IPS-NIHi7 (cell line): ENCODE measurements around the gene FRAS1.

ENCODE experiments used
- DNase-seq: peaks from one replicate; pipeline ENCODE4 v3.0.0; 2012; ENCODE audit warnings: mixed read lengths; ENCODE audit errors: extremely low spot score

Gene FRAS1

DNA sequence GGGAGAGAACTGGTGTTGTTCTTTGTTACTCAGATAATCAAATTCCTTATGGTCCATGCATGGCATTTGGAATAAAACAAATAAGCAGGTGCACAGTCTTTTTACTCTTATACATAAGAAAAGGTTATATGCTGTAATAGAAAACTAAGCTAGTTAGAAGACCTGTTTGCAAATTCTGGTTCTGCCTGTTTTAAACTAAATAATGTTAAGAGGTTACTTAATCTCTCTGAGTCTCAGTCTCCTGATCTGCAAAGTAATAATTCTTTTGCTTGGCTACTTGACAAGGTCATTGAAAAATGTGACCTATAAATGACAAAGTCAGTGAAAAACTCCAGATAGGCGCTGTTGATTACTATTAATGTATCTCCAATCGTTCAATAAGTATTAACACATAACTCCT lies 451.9 kb downstream of the FRAS1 start:
- no peak for DNase-seq

DNA sequence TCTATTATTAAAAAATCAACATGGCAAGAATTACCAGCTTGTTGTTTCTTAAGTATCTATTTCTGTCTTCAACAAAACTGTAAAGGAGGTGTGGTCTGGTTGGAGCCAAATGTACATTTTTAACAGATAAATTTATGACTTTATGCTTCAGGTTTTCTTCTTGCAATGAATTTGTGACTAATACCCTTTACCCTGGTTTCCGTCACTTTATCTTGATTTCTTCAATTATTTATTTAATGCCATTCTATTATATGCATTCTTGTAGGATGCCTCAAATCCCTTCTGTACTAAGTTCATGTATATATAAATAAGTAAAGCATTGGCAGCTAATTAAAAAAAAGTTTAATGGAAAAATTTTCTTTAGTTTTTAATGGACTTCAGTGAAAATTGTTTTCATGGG lies 453.0 kb downstream of the FRAS1 start:
- DNase-seq: no peak

DNA sequence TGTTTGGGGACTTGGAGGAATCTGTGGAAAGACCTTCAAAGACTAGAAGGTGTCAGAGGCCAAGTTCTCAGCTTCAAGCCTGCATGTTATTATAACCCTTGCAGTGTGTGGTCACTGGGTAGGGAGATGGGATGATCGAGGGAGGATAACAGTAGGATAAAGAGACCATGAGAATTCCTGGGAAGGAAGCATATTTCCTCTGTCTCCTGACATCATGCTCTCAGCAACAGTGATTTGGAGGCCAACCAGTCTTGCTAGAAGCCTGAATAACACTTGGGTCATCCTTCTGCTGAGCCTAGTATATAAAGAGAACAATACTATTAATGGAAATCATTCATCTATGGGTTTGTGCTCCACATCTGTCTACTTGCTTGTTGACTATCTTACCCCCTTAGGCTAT lies 453.6 kb downstream of the FRAS1 start:
- DNase-seq: no peak

DNA sequence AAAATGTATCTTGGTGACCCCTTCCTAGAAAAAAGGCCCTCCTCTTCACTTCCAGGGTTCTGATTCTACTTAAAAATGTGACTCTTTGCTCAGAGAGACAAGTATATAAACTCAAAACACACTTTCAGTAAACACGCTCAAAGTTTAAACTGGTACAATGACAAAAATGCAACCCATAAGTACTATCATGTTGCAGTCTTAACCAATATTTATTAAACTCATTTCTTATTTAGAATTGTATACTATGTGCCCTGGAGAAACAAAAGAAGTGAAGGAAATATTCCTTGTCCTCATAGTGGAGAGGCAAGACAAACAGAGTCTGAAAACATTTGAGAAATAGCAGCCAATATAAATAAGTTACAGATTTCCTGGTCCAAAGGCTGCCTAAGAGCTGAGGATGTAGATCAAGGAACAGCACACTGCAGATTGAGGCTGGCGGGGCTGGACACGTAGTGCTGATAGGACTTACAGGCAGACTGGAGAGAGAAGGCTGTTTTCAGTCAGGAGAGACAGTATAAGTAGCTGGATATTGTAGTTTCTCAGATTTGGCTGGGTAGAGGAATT lies 455.3 kb downstream of the FRAS1 start:
- no peak for DNase-seq

DNA sequence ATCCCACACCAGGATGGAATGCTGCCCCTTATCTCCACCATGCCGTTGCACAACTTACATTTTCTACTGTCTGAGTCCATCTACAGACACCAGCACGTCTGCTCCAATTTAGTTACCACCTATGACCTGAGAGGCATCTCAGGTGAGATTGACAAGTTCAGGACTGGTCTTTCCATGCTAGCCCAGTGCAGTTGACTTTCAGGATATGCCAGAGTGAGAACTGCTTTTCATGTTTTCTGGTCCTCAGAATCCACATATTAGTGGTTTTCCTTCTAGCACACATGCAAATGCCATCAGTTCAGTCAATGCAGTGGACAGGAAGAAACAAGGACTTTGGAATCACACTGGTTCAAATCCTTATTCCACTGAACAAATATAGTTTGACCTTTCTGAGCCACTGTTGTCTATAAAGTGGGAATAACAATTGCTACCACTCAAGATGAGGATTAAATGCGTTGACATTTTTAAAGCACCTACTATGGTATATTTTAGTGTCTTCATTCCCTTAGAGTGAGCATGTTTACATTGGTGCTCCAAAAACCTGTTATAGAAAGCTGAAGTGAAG lies 456.4 kb downstream of the FRAS1 start:
- DNase-seq: no peak

DNA sequence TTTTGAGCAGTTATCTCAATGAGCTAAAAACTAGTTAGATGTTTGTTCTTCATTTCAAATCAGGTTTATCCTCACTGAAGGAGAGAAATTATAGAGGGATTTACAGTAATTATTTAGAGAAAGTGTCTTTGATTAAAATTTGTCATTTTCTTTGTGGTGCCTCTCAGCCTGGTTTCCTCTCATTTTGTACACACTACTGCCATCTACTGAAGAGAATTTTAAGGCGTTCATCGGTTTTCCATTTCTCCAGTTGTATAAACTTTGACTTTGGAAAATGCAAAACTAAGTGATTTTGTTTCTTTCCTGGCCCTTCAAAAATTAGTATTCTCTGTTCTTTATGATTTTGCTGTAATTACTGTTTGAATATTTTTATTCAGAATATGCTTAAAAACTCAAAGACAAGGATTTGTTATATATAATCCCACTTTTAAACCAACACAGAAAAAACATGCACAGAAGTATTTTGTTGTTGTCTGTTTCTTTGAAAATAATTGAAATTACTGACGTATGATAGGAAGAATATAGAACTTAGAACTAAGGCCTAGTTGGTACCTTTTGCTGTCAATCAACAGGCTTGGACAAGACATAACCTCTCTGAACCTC lies 460.0 kb downstream of the FRAS1 start:
- peak; percentile 27 for DNase-seq

DNA sequence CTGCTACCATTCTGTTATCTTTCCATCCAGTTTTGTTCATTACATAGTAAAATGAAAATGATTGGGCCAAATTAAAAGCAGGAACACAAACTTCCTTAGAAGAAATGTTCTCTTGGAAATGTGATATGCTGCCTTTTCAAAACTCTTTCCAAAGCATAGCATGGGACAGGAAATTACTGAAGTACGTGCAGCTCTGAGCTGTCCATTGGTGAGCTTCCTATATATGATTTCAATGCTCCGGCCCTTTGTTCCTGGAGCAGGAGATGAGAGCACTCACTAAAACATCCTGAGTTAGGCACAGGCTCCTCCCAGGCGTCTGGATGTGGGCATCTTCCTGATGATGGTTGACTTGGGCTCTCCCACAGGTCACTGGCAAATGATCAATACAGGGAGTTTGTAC lies 461.4 kb downstream of the FRAS1 start:
- no peak for DNase-seq

DNA sequence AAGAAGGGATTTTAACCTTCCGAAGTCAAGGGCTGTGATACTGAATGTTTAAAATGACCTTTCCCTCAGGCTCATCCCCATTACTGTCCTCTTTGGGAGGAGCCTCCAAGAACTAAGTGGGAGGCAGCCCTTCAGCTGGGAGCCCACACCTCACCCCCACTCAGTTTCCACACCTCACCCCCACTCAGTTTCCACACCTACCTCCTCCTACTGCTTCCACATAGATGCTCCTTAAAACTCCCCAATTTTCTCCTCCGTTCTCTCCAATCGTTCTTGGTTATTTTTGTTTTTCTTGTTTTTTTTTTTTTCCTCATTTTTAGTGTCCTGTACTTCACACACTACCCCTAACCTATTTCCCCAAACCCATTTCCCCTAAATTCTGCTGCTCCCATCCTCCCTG lies 462.8 kb downstream of the FRAS1 start:
- no peak for DNase-seq

DNA sequence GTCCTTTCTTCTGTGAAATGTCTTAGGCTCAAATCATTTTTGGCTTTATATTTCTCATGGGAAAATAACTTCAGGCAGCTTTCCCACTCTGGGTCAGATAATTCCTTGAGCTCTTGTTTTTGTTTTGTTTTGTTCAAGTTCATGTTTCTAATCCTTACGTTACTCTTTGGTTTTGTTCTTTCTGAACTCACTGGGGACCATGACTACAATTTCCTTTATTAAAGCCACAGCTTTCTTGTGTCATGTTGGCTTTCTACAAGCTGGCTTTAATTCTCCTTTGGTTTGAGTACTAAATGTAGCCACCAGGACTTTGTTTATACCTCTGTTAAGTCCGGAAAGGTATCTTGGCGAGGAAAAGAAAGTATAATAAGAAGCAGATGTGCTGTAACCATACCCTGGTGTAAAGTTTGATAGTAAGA lies 463.7 kb downstream of the FRAS1 start:
- no peak for DNase-seq

DNA sequence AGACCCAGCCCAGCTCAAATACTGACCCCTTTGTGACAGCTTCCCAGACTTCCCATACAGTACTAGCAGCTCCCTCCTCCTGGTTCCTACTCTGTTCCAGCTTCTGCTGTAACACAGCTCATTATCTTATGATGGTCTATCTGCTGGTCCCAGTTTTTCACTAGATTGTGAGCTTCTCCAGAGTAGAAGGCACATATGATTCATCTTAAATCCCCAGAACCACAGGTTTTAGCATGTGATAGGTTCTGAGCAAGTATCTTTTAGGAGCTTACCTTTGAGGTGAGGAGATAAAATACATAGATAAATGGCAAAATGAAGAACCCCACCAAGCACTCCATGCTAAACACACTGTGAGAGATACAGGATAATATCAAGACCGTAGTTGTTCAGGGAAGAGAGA lies 466.9 kb downstream of the FRAS1 start:
- no peak for DNase-seq

DNA sequence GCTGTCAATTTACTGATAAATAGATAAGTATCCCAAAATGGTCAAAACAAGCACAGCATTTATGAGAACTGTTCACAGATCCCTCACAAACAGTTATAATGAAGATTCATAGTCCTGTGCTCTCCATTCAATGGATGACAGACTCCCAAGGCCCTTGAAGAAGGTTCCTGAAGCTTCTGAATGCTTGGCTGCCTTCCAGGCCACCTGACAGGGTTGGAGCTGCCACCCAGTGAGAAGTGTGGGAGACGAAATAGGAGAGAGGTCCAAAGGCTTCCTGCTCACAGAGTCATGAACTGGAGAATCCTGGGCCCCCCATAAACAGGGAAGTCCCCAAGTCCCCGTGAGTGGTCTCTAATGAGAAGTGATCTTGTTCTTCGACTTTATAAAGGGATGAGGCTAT lies 468.4 kb downstream of the FRAS1 start:
- no peak for DNase-seq

DNA sequence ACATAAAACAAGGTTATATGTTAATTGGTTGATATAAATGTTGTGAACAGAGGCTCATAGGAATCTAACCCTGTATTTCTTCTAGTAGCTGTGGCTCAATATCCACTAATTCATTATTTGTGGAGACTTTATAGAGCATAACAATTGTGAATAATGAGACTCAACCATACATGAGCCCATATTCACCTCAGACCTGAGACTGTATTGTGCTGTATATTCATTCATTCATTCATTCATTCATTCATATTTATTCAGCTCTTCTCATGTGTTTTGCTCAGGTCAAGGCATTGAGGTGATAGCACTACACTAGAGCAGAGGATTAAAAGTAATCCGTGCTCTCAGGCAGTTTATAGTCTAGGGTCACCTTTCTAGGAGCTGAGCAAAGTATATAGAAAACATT lies 470.0 kb downstream of the FRAS1 start:
- DNase-seq: no peak

DNA sequence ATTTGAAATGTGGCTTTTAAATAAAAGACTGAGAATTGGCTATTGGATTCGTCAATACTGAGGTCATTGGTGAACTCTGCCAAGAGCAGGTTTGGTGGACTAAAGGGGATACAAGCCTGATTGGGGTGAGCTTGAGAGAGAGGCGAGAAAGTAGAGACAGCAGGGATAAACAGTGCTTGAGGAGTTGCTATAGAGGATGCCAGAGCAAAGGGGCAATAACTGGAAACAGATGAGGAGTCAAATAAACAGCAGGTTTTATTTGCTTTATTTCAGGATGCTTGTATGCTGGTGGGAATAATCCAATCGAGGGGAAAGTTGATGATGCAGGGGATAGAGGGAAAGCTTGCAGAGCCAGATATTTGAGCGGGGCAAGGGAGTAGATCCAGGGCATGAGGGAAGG lies 470.4 kb downstream of the FRAS1 start:
- no peak for DNase-seq

DNA sequence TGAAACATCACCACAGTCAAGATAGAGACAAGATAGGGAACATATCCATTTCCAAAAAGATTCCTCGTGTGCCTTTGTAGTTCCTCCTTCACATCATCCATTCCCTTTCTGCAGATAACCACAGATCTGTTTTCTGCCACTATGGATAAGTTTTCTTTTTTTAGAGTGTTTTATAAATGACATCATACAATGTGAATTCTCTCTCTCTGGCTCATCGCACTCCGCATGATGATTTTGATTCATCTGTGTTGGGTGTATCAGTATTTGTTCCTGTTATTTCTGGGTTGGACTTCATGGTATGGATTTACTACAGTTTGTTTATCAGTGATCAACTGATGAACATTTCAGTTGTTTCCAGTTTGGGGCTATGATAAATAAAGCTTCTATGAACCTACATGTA lies 471.2 kb downstream of the FRAS1 start:
- no peak for DNase-seq

DNA sequence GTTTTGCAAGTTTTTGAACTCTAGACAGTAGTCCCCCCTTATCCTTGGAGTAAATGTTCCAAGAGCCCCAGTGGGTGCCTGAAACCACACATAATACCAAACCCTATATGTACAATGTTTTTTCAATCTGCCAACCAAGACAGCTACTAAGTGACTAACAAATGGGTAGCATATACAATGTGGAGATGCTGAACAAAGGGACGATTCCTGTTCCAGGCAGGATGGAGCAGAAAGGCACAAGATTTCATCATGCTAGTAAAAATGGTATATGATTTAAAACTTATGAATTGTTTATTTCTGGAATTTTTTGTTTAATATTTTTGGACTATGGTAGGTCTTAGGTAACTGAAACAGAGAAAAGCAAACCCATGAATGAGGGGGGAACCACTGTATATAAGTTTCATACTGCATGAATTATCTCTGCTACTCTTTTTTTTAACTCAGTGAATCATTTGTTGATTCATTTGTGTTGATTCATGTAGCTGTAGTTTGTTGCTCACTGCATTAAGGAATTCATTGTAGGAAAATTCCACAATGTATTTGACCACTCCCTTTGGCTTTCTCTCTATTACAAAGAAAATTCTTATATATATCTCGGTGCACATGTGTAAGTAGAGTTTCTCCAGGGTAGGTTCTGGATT lies 472.6 kb downstream of the FRAS1 start:
- no peak for DNase-seq

DNA sequence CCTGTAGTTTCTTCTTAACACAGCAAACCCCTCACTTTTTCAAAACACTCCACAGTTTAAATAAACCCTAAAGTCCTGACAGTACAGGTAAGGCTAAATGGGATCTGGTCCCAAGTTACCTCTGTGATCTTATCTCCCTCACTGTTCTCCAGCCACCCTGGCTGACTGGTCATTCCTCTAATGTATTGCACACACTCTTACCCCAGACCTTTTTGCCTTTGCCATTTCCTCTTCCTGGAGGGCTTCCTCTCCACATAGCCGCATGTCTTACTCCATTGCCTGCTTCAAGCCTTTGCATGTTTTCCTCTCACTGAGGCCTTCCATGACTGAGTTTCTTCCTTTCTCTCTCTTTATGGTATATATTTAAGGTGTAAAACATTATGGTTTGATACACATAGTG lies 474.9 kb downstream of the FRAS1 start:
- no peak for DNase-seq

DNA sequence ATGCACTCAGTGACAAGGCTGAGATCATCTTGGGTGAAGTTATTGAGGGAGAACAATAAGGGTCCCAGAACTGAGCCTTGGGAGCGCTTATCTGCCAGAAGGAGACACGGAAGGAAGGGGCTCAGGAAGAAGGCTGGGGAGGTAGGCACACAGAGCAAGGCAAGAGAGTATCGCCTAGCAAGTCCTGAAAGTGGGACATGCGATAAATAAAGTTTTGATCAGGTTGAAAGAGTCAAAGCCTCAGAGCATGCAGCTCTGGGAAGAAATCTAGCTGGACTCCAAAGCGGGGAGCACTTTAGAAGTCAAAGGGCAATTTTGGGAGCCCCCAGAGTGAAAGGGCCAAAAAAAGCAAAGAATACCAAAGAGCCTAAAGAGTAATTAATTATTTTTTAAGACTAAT lies 476.7 kb downstream of the FRAS1 start:
- DNase-seq: no peak

DNA sequence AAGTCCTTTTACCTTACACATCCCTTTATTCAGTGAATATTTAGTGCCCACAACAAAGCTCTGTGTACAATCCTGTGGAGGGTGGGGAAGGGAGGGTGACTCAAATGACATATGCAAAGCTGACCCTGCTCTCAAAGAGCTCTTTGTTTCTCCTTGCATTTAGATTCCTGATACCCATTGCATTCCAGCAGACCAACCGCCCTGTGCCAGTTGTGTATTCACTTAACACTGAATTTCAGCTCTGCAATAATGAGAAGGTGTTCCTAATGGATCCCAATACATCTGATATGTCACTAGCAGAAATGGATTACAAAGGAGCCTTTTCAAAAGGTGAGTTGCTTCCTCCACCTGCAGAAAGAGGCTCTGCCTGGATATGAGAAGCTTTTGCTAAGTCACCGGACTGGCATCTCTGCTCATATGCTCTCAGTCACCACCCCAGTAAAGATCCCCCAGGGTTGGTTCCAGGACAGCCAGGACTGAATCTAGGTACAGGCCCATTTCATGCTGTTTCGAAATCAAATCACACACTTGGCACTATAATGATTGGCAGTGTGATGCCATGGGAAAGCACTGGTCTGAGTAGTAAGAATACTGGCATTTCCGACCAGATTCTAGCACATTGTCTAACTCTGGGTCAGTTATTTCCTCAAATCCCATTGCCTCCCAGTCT lies 477.3 kb downstream of the FRAS1 start:
- DNase-seq: no peak

DNA sequence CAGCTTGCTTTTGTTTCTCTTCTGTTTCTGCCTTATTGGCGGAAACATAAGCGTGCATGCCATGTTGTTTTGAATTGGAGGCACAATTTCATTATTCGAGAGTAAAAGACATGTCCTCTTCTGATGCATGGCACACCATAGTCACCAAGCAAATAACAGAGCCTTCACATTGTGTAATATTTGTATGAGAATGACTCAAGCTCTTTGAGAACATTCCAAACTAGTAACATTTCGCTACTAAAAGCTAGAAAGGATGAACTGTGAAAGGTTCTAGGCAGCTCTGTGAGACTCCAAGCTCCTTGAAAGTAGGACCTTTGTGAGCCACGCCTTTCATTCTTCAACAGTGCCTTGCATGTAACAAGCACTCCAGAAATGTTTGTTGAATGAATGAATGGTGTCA lies 485.2 kb downstream of the FRAS1 start:
- DNase-seq: no peak

DNA sequence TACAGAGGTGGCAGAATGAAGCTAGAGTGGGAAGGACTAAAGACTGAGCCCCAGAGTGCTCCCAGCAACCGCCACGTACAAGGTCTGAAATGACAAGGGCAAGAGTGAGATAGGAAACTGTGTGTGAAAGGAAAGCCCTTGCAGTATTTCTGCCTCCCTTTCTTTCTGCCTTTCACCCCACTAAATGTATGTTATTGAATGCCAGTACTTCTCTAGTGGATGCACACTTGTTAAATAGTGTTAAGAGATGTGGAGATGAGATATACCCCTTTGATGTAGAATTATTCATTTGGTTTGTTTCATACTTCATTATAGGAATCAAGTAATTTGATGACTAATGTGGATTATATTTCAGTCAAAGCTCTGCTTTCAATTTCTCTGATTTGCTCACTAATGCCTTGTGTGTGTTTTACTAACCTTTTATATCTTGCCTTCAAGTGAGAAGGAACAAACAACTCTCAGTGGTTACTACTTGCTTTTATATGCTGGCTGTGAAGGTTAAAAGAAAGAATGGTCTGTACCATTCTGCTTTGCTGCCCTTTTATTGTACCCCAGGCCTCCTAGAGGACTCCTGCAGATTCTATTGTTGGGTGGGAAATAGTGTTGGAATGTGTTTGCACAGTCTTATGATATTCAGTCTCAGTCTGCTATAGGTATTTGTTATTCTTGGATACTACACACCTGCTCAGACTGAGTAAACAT lies 486.5 kb downstream of the FRAS1 start:
- no peak for DNase-seq

DNA sequence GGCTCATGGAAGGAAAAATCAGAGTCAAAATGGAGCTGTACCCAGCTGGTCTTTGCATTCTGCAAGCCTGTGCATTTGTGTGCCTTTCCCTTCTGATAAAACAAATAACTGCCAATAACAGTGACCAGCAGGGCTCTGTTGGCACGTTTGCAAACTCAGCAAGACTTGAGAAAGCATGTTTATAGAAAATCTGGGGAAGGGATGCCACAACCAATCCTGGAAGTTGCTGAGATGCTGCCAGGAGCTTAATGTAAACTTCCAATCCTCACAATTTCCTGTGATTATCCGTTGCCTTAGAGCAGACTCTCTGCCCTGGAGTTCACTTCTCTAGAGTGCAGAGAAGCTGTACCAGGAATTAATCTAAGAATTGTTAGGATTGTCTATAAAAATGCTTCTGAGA lies 487.6 kb downstream of the FRAS1 start:
- DNase-seq: no peak
